Loucy (cell line): Measurements from ENCODE around the gene PIGT.

ENCODE experiments used
- H2AFZ ChIP-seq: fragments of 200-600 bp; sonication (generic); 2 replicates; pipeline ENCODE4 v1.6.0; 2016; ENCODE audit warnings: antibody characterized with exemption, mild to moderate bottlenecking, low read length, moderate library complexity
- H3F3A ChIP-seq: fragments of 200-600 bp; 2 replicates; pipeline ENCODE4 v1.6.0; 2016; ENCODE audit warnings: antibody characterized with exemption, low read depth, mild to moderate bottlenecking
- H3K27me3 ChIP-seq: fragments of 200-600 bp; sonication (generic); 2 replicates; pipeline ENCODE4 v1.6.1; 2014; ENCODE audit warnings: low read length, mild to moderate bottlenecking; ENCODE audit not compliant: insufficient read depth, poor library complexity, severe bottlenecking
- H3K36me3 ChIP-seq: fragments of 200-600 bp; sonication (generic); 2 replicates; pipeline ENCODE4 v1.6.1; 2016; ENCODE audit warnings: low read length; ENCODE audit not compliant: insufficient read depth
- H3K4me1 ChIP-seq: fragments of 200-600 bp; sonication (generic); 2 replicates; pipeline ENCODE4 v1.5.1; 2014; ENCODE audit warnings: low read length, mild to moderate bottlenecking; ENCODE audit not compliant: insufficient read depth, poor library complexity, severe bottlenecking
- H3K4me2 ChIP-seq: fragments of 200-600 bp; sonication (generic); 2 replicates; pipeline ENCODE4 v1.6.0; 2014; ENCODE audit warnings: antibody characterized with exemption, low read length, low read depth, mild to moderate bottlenecking; ENCODE audit not compliant: poor library complexity, severe bottlenecking
- H3K4me3 ChIP-seq: fragments of 200-600 bp; sonication (generic); 2 replicates; pipeline ENCODE4 v1.5.1; 2014; ENCODE audit warnings: low read length, mild to moderate bottlenecking, mixed read lengths; ENCODE audit not compliant: poor library complexity, severe bottlenecking
- H3K79me2 ChIP-seq: fragments of 200-600 bp; sonication (generic); 2 replicates; pipeline ENCODE4 v1.6.1; 2014; ENCODE audit warnings: low read length; ENCODE audit not compliant: insufficient read depth
- H3K9ac ChIP-seq: fragments of 200-600 bp; sonication (generic); 2 replicates; pipeline ENCODE4 v1.6.0; 2014; ENCODE audit warnings: mild to moderate bottlenecking, low read depth, low read length, moderate library complexity; ENCODE audit not compliant: poor library complexity, severe bottlenecking
- H3K9me2 ChIP-seq: fragments of 200-600 bp; sonication (generic); replicated peaks from 2 replicates; pipeline ENCODE4 v1.6.1; 2016; ENCODE audit warnings: low read depth, low read length, mixed read lengths
- H3K9me3 ChIP-seq: fragments of 200-600 bp; sonication (generic); 2 replicates; pipeline ENCODE4 v1.6.1; 2014; ENCODE audit warnings: mild to moderate bottlenecking, antibody characterized with exemption, low read length, low read depth; ENCODE audit not compliant: insufficient read depth
- H4K20me1 ChIP-seq: fragments of 200-600 bp; sonication (generic); 2 replicates; pipeline ENCODE4 v1.6.0; 2014; ENCODE audit warnings: antibody characterized with exemption, low read length, mild to moderate bottlenecking; ENCODE audit not compliant: insufficient read depth, poor library complexity, severe bottlenecking
- EZH2phosphoT487 ChIP-seq: fragments of 200-600 bp; IDR thresholded peaks from 2 replicates; pipeline ENCODE4 v1.6.1; 2018; ENCODE audit warnings: antibody characterized with exemption, mild to moderate bottlenecking, moderate library complexity, borderline replicate concordance
- TF ChIP-seq, protein P1 (sequence below): fragments of 200-600 bp; sonication (generic); conservative IDR thresholded peaks from 2 replicates; pipeline ENCODE4 v1.5.1; 2014; ENCODE audit warnings: mild to moderate bottlenecking, antibody characterized with exemption, low read length

PIGT gene

GRCh38 chr20:45425561-45425960 lies 9.6 kb downstream of the PIGT start:
- Histone ChIP-seq H3K79me2 (no peaks in the 10 kb centered on the region), H3K4me3 (no peak overlapping the region)

DNA sequence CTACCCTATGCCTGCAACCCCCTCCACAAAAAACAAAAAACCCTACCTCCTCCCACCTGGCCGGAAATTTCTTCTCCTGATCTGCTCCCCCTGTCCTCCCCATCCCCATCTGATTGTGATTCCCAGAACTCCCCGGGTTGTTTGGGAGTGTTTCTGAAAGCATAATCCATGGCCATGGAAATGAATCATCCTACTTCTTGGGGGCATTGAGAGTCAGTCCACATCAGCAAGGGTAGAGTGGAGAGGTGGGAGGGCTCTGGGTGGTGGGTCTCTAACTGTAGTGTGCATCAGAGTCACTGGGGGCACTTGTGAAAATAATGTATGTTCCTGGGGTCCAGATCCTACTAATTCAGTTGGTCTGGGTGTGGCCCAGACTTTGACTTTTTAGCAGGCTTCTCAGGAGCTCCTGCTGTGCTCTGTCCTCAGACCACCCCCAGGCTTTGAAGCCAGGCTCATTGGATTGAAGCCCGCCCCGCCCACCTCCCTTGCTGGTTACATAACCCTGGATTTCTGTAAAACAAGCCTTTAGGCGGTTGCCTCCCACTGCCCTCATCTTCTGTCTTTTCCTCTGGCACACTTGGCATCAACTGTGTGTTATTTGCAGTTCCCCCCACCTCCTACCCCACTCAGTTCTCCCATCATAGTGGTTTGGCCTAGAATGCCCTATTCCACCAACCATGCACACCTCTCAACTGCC lies 10.5 kb downstream of the PIGT start:
- Histone ChIP-seq H3K9ac (no peak overlapping the region), H2AFZ (no peak overlapping the region), H3F3A (no peaks in the 10 kb centered on the region), H3K36me3 (peaks cover 32% of the 10 kb centered on the region; the same call in 1 of the 2 replicates), H3K9me2 (no peaks in the 10 kb centered on the region), H3K27me3 (no peaks in the 10 kb centered on the region), H3K4me1 (peaks cover 4% of the 10 kb centered on the region), H3K4me2 (no peak overlapping the region), H3K4me3 (no peak overlapping the region), H3K9me3 (no peaks in the 10 kb centered on the region), H3K79me2 (no peaks in the 10 kb centered on the region), H4K20me1 (no peaks in the 10 kb centered on the region)
- TF ChIP-seq, protein P1, sequence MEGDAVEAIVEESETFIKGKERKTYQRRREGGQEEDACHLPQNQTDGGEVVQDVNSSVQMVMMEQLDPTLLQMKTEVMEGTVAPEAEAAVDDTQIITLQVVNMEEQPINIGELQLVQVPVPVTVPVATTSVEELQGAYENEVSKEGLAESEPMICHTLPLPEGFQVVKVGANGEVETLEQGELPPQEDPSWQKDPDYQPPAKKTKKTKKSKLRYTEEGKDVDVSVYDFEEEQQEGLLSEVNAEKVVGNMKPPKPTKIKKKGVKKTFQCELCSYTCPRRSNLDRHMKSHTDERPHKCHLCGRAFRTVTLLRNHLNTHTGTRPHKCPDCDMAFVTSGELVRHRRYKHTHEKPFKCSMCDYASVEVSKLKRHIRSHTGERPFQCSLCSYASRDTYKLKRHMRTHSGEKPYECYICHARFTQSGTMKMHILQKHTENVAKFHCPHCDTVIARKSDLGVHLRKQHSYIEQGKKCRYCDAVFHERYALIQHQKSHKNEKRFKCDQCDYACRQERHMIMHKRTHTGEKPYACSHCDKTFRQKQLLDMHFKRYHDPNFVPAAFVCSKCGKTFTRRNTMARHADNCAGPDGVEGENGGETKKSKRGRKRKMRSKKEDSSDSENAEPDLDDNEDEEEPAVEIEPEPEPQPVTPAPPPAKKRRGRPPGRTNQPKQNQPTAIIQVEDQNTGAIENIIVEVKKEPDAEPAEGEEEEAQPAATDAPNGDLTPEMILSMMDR = no peak
- no peak for TF ChIP-seq EZH2phosphoT487

More at GRCh38 chr20:45425561-45425960, 9.6 kb downstream of the PIGT start:
- TF ChIP-seq, protein P1 = no peak
- TF ChIP-seq EZH2phosphoT487 = no peak
- H3K36me3 ChIP-seq = peaks cover 42% of the 10 kb centered on the region; the same call in 1 of the 2 replicates
- H3K9ac ChIP-seq = no peak overlapping the region
- H3K9me2 ChIP-seq = no peaks in the 10 kb centered on the region
- H3K27me3 ChIP-seq = no peaks in the 10 kb centered on the region
- no peak overlapping the region for H3K4me2 ChIP-seq
- H4K20me1 ChIP-seq = no peaks in the 10 kb centered on the region
- H2AFZ ChIP-seq = no peak overlapping the region
- H3F3A ChIP-seq = no peaks in the 10 kb centered on the region
- no peaks in the 10 kb centered on the region for H3K9me3 ChIP-seq
- no peaks in the 10 kb centered on the region for H3K4me1 ChIP-seq

- Histone ChIP-seq H3K4me3 (no peak overlapping the region), H2AFZ (no peak overlapping the region), H3K4me2 (no peak overlapping the region), H3K9me3 (no peaks in the 10 kb centered on the region), H3K79me2 (no peaks in the 10 kb centered on the region), H3K36me3 (peaks cover 26% of the 10 kb centered on the region; the same call in 1 of the 2 replicates), H3K9ac (no peak overlapping the region), H3K4me1 (peaks cover 14% of the 10 kb centered on the region), H4K20me1 (no peaks in the 10 kb centered on the region), H3K27me3 (no peaks in the 10 kb centered on the region), H3K9me2 (no peaks in the 10 kb centered on the region), H3F3A (no peaks in the 10 kb centered on the region)
- TF ChIP-seq, protein P1 = no peak
- TF ChIP-seq EZH2phosphoT487 = no peak
Measured at GRCh38 chr20:45427236-45428149, 11.6 kb downstream of the PIGT start.
